NCI-H1436 (cell line): ENCODE data around the gene NPW.
"Not testable (repeated sequence)": the region's sequence is repeated elsewhere in the genome, so short reads cannot be mapped to it uniquely, and the experiment has no call there.

ENCODE experiments used
- DNase-seq: peaks from one replicate; lab custom pipeline; 2025; lab: John Stamatoyannopoulos, UW

NPW gene

GRCh38 chr16:2002406-2003230 is 17.0 kb upstream of the NPW start:
- no peak for DNase-seq

- no peak for DNase-seq
Observed at GRCh38 chr16:2003231-2003826, 16.3 kb upstream of the NPW start.

- peak; percentile 91 for DNase-seq
Observed at GRCh38 chr16:2003827-2004641, 15.6 kb upstream of the NPW start.

GRCh38 chr16:2004795-2005517 is 14.6 kb upstream of the NPW start:
- peak; percentile 43 for DNase-seq

- DNase-seq: no peak
Observed at GRCh38 chr16:2005646-2006045, 13.9 kb upstream of the NPW start.

- no peak for DNase-seq
Observed at GRCh38 chr16:2006317-2006716, 13.3 kb upstream of the NPW start.

- DNase-seq: no peak
Observed at GRCh38 chr16:2007081-2007836, 12.3 kb upstream of the NPW start.

- DNase-seq: no peak
Observed at GRCh38 chr16:2008009-2008526, 11.5 kb upstream of the NPW start.

GRCh38 chr16:2008631-2009163 is 10.9 kb upstream of the NPW start:
- no peak for DNase-seq

GRCh38 chr16:2009164-2009711 is 10.3 kb upstream of the NPW start:
- DNase-seq: no peak

- peak; percentile 85 for DNase-seq
Observed at GRCh38 chr16:2009791-2010510, 9.6 kb upstream of the NPW start, which contains the start of gene ZNF598. ZNF598 (minus strand) TSS chr16:2009821.

- not testable (repeated sequence) for DNase-seq
Observed at GRCh38 chr16:2011726-2012125, 7.9 kb upstream of the NPW start.

- DNase-seq: no peak
Observed at GRCh38 chr16:2013527-2013926, 6.1 kb upstream of the NPW start.

GRCh38 chr16:2015117-2015946 is 4.3 kb upstream of the NPW start:
- DNase-seq: no peak

GRCh38 chr16:2015947-2016208 is 3.7 kb upstream of the NPW start:
- DNase-seq: no peak

GRCh38 chr16:2016407-2016922 is 3.1 kb upstream of the NPW start:
- DNase-seq: no peak

GRCh38 chr16:2019921-2020831 is 591 bp downstream of the NPW start:
- no peak for DNase-seq

- no peak for DNase-seq
Observed at GRCh38 chr16:2022723-2023091, 3.1 kb downstream of the NPW start.
